Activated naive CD8-positive, alpha-beta T cell treated with anti-CD3 and anti-CD28 coated beads, Interleukin-2, amount 50 U/mL, for 24 hours (primary cell): ENCODE data around the gene HYAL1.
"Not testable (repeated sequence)": the region's sequence is repeated elsewhere in the genome, so short reads cannot be mapped to it uniquely, and the experiment has no call there.

ENCODE experiments used
- ATAC-seq: fragments of 150-1000 bp; cut with Tn5 transposase; one replicate; pipeline ENCODE4 v1.10.0; 2021
- DNase-seq: peaks from one replicate; pipeline ENCODE4 v3.0.0; 2021
- H3K27ac Mint-ChIP-seq: one replicate; pipeline ENCODE4 v1.8.0; 2021; ENCODE audit warnings: mild to moderate bottlenecking, mixed read lengths
- H3K27me3 Mint-ChIP-seq: one replicate; pipeline ENCODE4 v1.8.0; 2021; ENCODE audit warnings: mixed read lengths
- H3K36me3 Mint-ChIP-seq: one replicate; pipeline ENCODE4 v1.8.0; 2021; ENCODE audit warnings: low read depth, mixed read lengths
- H3K4me1 Mint-ChIP-seq: one replicate; pipeline ENCODE4 v1.8.0; 2021; ENCODE audit warnings: mixed read lengths
- H3K4me3 Mint-ChIP-seq: one replicate; pipeline ENCODE4 v1.8.0; 2021; ENCODE audit warnings: mild to moderate bottlenecking, moderate library complexity, mixed read lengths
- H3K9me3 Mint-ChIP-seq: one replicate; pipeline ENCODE4 v1.8.0; 2021; ENCODE audit warnings: mixed read lengths

The HYAL1 gene

GRCh38 chr3:50316657-50317242 lies 13.4 kb upstream of the HYAL1 start:
- peak; percentile 52 for DNase-seq

GRCh38 chr3:50314816-50315215 lies 11.4 kb upstream of the HYAL1 start:
- Mint-ChIP-seq H3K9me3 (no peaks in the 10 kb centered on the region), H3K4me3 (no peak overlapping the region), H3K27me3 (no peaks in the 10 kb centered on the region), H3K4me1 (peaks cover 26% of the 10 kb centered on the region), H3K27ac (no peak overlapping the region), H3K36me3 (peaks cover 6% of the 10 kb centered on the region)
- ATAC-seq: no peak
- DNase-seq: no peak

More at GRCh38 chr3:50316657-50317242, 13.4 kb upstream of the HYAL1 start:
- no peaks in the 10 kb centered on the region for H3K27me3 Mint-ChIP-seq
- H3K9me3 Mint-ChIP-seq: no peaks in the 10 kb centered on the region
- no peak overlapping the region for H3K4me3 Mint-ChIP-seq
- H3K27ac Mint-ChIP-seq: peak overlapping the region; percentile 47
- peaks cover 5% of the 10 kb centered on the region for H3K36me3 Mint-ChIP-seq
- H3K4me1 Mint-ChIP-seq: peaks cover 34% of the 10 kb centered on the region
- ATAC-seq: peak; percentile 47

GRCh38 chr3:50314342-50314741 lies 11.0 kb upstream of the HYAL1 start:
- Mint-ChIP-seq H3K4me1 (peaks cover 23% of the 10 kb centered on the region), H3K27ac (no peak overlapping the region), H3K4me3 (no peak overlapping the region), H3K36me3 (peaks cover 10% of the 10 kb centered on the region), H3K9me3 (no peaks in the 10 kb centered on the region), H3K27me3 (no peaks in the 10 kb centered on the region)
- ATAC-seq: no peak
- no peak for DNase-seq

GRCh38 chr3:50312041-50312440 lies 8.7 kb upstream of the HYAL1 start:
- H3K27ac Mint-ChIP-seq, H3K4me3 Mint-ChIP-seq, ATAC-seq, H3K27me3 Mint-ChIP-seq, H3K9me3 Mint-ChIP-seq, DNase-seq: not testable (repeated sequence)
- peaks cover 11% of the 10 kb centered on the region for H3K4me1 Mint-ChIP-seq
- peaks cover 11% of the 10 kb centered on the region for H3K36me3 Mint-ChIP-seq

GRCh38 chr3:50304601-50305000 lies 1.2 kb upstream of the HYAL1 start:
- H3K9me3 Mint-ChIP-seq: no peaks in the 10 kb centered on the region
- peak; percentile 48 for ATAC-seq
- H3K27me3 Mint-ChIP-seq: no peaks in the 10 kb centered on the region
- H3K4me3 Mint-ChIP-seq: no peak overlapping the region
- H3K36me3 Mint-ChIP-seq: peaks cover 5% of the 10 kb centered on the region
- H3K27ac Mint-ChIP-seq: no peak overlapping the region
- H3K4me1 Mint-ChIP-seq: peaks cover 19% of the 10 kb centered on the region
- peak; percentile 2 for DNase-seq

GRCh38 chr3:50302095-50303012 lies 1.0 kb downstream of the HYAL1 start:
- no peaks in the 10 kb centered on the region for H3K27me3 Mint-ChIP-seq
- no peak for DNase-seq
- H3K36me3 Mint-ChIP-seq: no peaks in the 10 kb centered on the region
- no peak overlapping the region for H3K4me3 Mint-ChIP-seq
- peaks cover 29% of the 10 kb centered on the region for H3K4me1 Mint-ChIP-seq
- H3K9me3 Mint-ChIP-seq: no peaks in the 10 kb centered on the region
- ATAC-seq: no peak
- H3K27ac Mint-ChIP-seq: no peak overlapping the region

- Mint-ChIP-seq H3K9me3 (no peaks in the 10 kb centered on the region), H3K27me3 (no peaks in the 10 kb centered on the region), H3K27ac (peak overlapping the region; percentile 91), H3K4me3 (peak overlapping the region; percentile 99), H3K36me3 (no peaks in the 10 kb centered on the region), H3K4me1 (peaks cover 29% of the 10 kb centered on the region)
- ATAC-seq (no peak), DNase-seq (no peak)
These were observed 2.6 kb downstream of the HYAL1 start for GRCh38 chr3:50300681-50301254.

GRCh38 chr3:50299929-50300680 lies 3.3 kb downstream of the HYAL1 start:
- ATAC-seq (no peak), DNase-seq (no peak)
- no peaks in the 10 kb centered on the region for H3K27me3 Mint-ChIP-seq
- peak overlapping the region; percentile 91 for H3K27ac Mint-ChIP-seq
- H3K4me3 Mint-ChIP-seq: peak overlapping the region; percentile 99
- no peaks in the 10 kb centered on the region for H3K36me3 Mint-ChIP-seq
- H3K9me3 Mint-ChIP-seq: no peaks in the 10 kb centered on the region
- H3K4me1 Mint-ChIP-seq: peaks cover 29% of the 10 kb centered on the region

GRCh38 chr3:50299638-50299928 lies 3.8 kb downstream of the HYAL1 start:
- Mint-ChIP-seq H3K27me3 (no peaks in the 10 kb centered on the region), H3K9me3 (no peaks in the 10 kb centered on the region), H3K36me3 (no peaks in the 10 kb centered on the region), H3K4me3 (peak overlapping the region; percentile 99), H3K4me1 (peaks cover 25% of the 10 kb centered on the region), H3K27ac (peak overlapping the region; percentile 91)
- no peak for ATAC-seq
- DNase-seq: no peak

GRCh38 chr3:50298836-50299637 lies 4.3 kb downstream of the HYAL1 start, which contains the start of the genes HYAL3 and NAA80:
HYAL3 (minus strand) TSS chr3:50299405; CDS start chr3:50295602, 3,803 bp downstream.
NAA80 (minus strand) TSS chr3:50299405; CDS start chr3:50297463, 1,942 bp downstream.
- no peaks in the 10 kb centered on the region for H3K36me3 Mint-ChIP-seq
- H3K9me3 Mint-ChIP-seq: no peaks in the 10 kb centered on the region
- ATAC-seq (peak; percentile 86), DNase-seq (peak; percentile 99)
- peaks cover 24% of the 10 kb centered on the region for H3K4me1 Mint-ChIP-seq
- peak within 1 kb of the TSS; percentile 99 for H3K4me3 Mint-ChIP-seq
- no peaks in the 10 kb centered on the region for H3K27me3 Mint-ChIP-seq
- H3K27ac Mint-ChIP-seq: peak within 1 kb of the TSS; percentile 99

- Mint-ChIP-seq H3K4me1 (peaks cover 24% of the 10 kb centered on the region), H3K4me3 (peak overlapping the region; percentile 99), H3K9me3 (no peaks in the 10 kb centered on the region), H3K36me3 (no peaks in the 10 kb centered on the region), H3K27me3 (no peaks in the 10 kb centered on the region), H3K27ac (peak overlapping the region; percentile 47)
- ATAC-seq: no peak
- DNase-seq: no peak
These were observed 5.3 kb downstream of the HYAL1 start for GRCh38 chr3:50297896-50298725.

- Mint-ChIP-seq H3K27me3 (no peaks in the 10 kb centered on the region), H3K27ac (no peak overlapping the region), H3K4me1 (peaks cover 31% of the 10 kb centered on the region), H3K9me3 (no peaks in the 10 kb centered on the region), H3K4me3 (no peak overlapping the region), H3K36me3 (no peaks in the 10 kb centered on the region)
- DNase-seq (no peak), ATAC-seq (no peak)
These were observed 6.0 kb downstream of the HYAL1 start for GRCh38 chr3:50297384-50297775.

- no peak overlapping the region for H3K27ac Mint-ChIP-seq
- H3K4me1 Mint-ChIP-seq: peaks cover 31% of the 10 kb centered on the region
- no peaks in the 10 kb centered on the region for H3K9me3 Mint-ChIP-seq
- ATAC-seq: no peak
- H3K27me3 Mint-ChIP-seq: no peaks in the 10 kb centered on the region
- no peak for DNase-seq
- H3K4me3 Mint-ChIP-seq: no peak overlapping the region
- no peaks in the 10 kb centered on the region for H3K36me3 Mint-ChIP-seq
These were observed 6.5 kb downstream of the HYAL1 start for GRCh38 chr3:50296721-50297383.
